D721Med (cell line): Measurements from ENCODE around the gene C7orf33.

Experiments
- DNase-seq: peaks from one replicate; pipeline ENCODE4 v3.0.0; 2011; ENCODE audit warnings: low spot score; ENCODE audit not compliant: insufficient read length
- FAIRE-seq: peaks from 2 replicates; lab custom pipeline; 2011; peaks lifted over from hg19 to GRCh38; lab: Jason Lieb, UNC
- CTCF ChIP-seq: IDR thresholded peaks from 2 replicates; pipeline ENCODE4 v1.5.1; 2012; ENCODE audit warnings: mild to moderate bottlenecking, control low read depth; ENCODE audit not compliant: insufficient read depth; ENCODE audit errors: missing control alignments

Gene C7orf33

GRCh38 chr7:148615085-148615730 is 24.6 kb downstream of the C7orf33 start:
- no peak for DNase-seq
- FAIRE-seq, result no peak
- no peak for TF ChIP-seq CTCF

GRCh38 chr7:148620749-148621359 is 30.3 kb downstream of the C7orf33 start:
- TF ChIP-seq CTCF, result no peak
- no peak for FAIRE-seq
- DNase-seq, result no peak

DNA sequence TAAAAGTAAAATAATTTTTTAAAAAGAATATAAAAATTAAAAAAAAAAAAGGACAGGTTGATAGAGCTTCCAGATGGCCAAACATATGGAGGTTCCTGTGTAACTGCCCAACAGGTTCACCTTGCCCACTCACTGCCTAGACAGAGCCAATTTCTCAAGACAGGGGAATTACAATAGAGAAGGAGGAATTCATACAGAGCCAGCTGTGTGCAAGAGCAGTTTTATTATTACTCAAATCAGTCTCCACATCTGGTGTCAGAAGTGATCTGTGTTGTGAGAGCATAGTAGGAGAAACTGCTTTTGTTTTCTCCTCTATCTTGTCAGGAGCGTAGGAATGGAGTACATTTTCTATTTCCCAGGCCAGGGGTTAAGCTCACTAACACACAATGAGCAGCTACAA is 31.0 kb downstream of the C7orf33 start:
- TF ChIP-seq CTCF, result no peak
- FAIRE-seq, result no peak
- DNase-seq, result no peak

- peak; percentile 46 for FAIRE-seq
- no peak for DNase-seq
- TF ChIP-seq CTCF, result no peak
These were observed 32.5 kb downstream of the C7orf33 start for GRCh38 chr7:148622887-148623585.

DNA sequence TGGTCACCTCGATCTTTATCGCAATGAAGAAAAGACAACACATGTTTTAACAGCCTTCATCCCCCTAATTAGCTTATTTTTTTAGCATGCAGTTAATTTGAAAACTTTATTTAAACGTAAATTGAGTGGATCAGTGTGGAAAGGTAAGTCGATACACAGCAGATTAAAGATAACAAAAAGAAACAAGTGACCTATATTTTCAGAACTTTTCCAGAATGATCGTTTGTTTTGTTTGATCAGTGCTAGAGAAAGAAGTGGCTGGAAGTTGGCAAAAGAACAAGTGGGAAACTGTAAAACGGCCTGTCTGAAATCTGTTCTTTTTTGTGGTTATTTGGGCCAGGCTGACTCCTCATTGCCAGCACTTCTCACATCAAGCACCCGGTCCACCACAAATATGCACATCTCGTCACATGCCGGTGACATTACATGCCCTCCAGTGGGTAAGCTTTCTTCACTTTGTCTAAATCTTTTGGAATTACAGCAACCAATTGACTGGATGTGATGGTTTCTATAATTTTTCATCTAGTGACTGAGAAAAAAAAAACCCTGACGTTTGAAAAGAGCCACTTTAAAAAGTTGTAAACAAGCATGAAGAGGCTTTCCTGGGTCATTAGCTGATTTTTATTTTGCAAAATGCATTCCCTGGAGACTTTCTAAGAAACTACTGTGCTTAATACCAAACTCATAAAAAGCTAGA is 33.2 kb downstream of the C7orf33 start:
- TF ChIP-seq CTCF, result no peak
- DNase-seq (no peak), FAIRE-seq (no peak)

DNA sequence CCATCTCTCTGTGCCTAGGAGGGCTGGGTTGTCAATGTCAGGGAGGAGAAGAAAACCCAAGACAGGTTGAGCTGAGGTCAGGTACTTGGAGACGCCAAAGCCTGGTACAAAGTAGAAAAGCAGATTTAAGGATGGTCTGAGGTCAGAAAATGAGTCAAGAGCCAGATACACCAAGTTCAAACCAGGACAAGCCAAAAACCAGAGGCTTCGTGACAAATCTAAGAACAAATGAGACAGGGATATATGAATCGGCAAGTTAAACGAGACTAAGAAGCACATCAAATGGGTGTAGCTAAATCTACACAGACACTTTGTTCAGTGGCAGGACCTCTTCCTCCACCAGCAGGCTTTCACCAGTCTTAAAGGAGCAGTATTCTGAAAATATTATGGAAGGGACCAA is 34.2 kb downstream of the C7orf33 start:
- FAIRE-seq, result no peak
- no peak for TF ChIP-seq CTCF
- no peak for DNase-seq

- FAIRE-seq (no peak), DNase-seq (no peak)
- TF ChIP-seq CTCF, result no peak
These were observed 34.8 kb downstream of the C7orf33 start for GRCh38 chr7:148625342-148625741.
